ES-I3 (cell line): ENCODE results near the gene DNM2.

Experiments
- H3K36me3 ChIP-seq: 2 replicates; pipeline ENCODE4 v1.6.1; 2013; ENCODE audit warnings: mild to moderate bottlenecking, low read length, control low read depth, moderate library complexity; ENCODE audit not compliant: insufficient read depth
- H3K4me1 ChIP-seq: 2 replicates; pipeline ENCODE4 v1.6.1; 2013; ENCODE audit warnings: mild to moderate bottlenecking, control low read depth, low read length; ENCODE audit not compliant: insufficient read depth
- H3K9ac ChIP-seq: 2 replicates; pipeline ENCODE4 v1.6.1; 2013; ENCODE audit warnings: low read depth, mild to moderate bottlenecking, low read length, moderate library complexity
- H3K9me3 ChIP-seq: 2 replicates; pipeline ENCODE4 v1.6.1; 2013; ENCODE audit warnings: mild to moderate bottlenecking, low read length, moderate library complexity; ENCODE audit not compliant: control insufficient read depth, insufficient read depth

The DNM2 gene

GRCh38 chr19:10808937-10809649, 91.2 kb downstream of the DNM2 start:
- Histone ChIP-seq H3K9me3 (no peaks in the 10 kb centered on the region), H3K36me3 (peaks cover 9% of the 10 kb centered on the region), H3K9ac (no peak overlapping the region), H3K4me1 (no peaks in the 10 kb centered on the region)

GRCh38 chr19:10809651-10810285, 91.9 kb downstream of the DNM2 start:
- peaks cover 12% of the 10 kb centered on the region for H3K36me3 ChIP-seq
- no peak overlapping the region for H3K9ac ChIP-seq

GRCh38 chr19:10811391-10812111, 93.7 kb downstream of the DNM2 start:
- H3K9ac ChIP-seq, result no peak overlapping the region
- peaks cover 7% of the 10 kb centered on the region for H3K36me3 ChIP-seq
- H3K4me1 ChIP-seq, result no peaks in the 10 kb centered on the region
- no peaks in the 10 kb centered on the region for H3K9me3 ChIP-seq

More at GRCh38 chr19:10809651-10810285, 91.9 kb downstream of the DNM2 start:
- H3K9me3 ChIP-seq, result no peaks in the 10 kb centered on the region
- H3K4me1 ChIP-seq, result no peaks in the 10 kb centered on the region

- Histone ChIP-seq H3K9ac (no peak overlapping the region), H3K4me1 (no peaks in the 10 kb centered on the region), H3K9me3 (no peaks in the 10 kb centered on the region), H3K36me3 (peaks cover 7% of the 10 kb centered on the region)
Measured at GRCh38 chr19:10812196-10812595, 94.3 kb downstream of the DNM2 start.

- H3K4me1 ChIP-seq, result no peaks in the 10 kb centered on the region
- no peak overlapping the region for H3K9ac ChIP-seq
- H3K36me3 ChIP-seq, result peaks cover 7% of the 10 kb centered on the region
- no peaks in the 10 kb centered on the region for H3K9me3 ChIP-seq
Measured at GRCh38 chr19:10812902-10813404, 95.1 kb downstream of the DNM2 start.

- peaks cover 4% of the 10 kb centered on the region; the same call in 1 of the 2 replicates for H3K36me3 ChIP-seq
- H3K4me1 ChIP-seq, result no peaks in the 10 kb centered on the region
Measured at GRCh38 chr19:10815007-10815536, 97.2 kb downstream of the DNM2 start.

GRCh38 chr19:10815969-10816644, 98.2 kb downstream of the DNM2 start:
- Histone ChIP-seq H3K9me3 (no peaks in the 10 kb centered on the region), H3K9ac (no peak overlapping the region), H3K36me3 (peaks cover 4% of the 10 kb centered on the region; the same call in 1 of the 2 replicates), H3K4me1 (no peaks in the 10 kb centered on the region)

More at GRCh38 chr19:10815007-10815536, 97.2 kb downstream of the DNM2 start:
- Histone ChIP-seq H3K9ac (no peak overlapping the region), H3K9me3 (no peaks in the 10 kb centered on the region)

- Histone ChIP-seq H3K36me3 (peaks cover 4% of the 10 kb centered on the region; the same call in 1 of the 2 replicates), H3K4me1 (no peaks in the 10 kb centered on the region), H3K9me3 (no peaks in the 10 kb centered on the region), H3K9ac (no peak overlapping the region)
Measured at GRCh38 chr19:10816691-10817090, 98.8 kb downstream of the DNM2 start.

- Histone ChIP-seq H3K36me3 (peaks cover 4% of the 10 kb centered on the region; the same call in 1 of the 2 replicates), H3K9me3 (no peaks in the 10 kb centered on the region), H3K4me1 (no peaks in the 10 kb centered on the region), H3K9ac (no peak overlapping the region)
Measured at GRCh38 chr19:10817291-10818038, 99.6 kb downstream of the DNM2 start.

- Histone ChIP-seq H3K4me1 (no peaks in the 10 kb centered on the region), H3K36me3 (peaks cover 4% of the 10 kb centered on the region), H3K9me3 (no peaks in the 10 kb centered on the region)
Measured at GRCh38 chr19:10818301-10819123, 100.6 kb downstream of the DNM2 start.

GRCh38 chr19:10819124-10820060, 101.5 kb downstream of the DNM2 start:
- no peaks in the 10 kb centered on the region for H3K4me1 ChIP-seq
- H3K9me3 ChIP-seq, result no peaks in the 10 kb centered on the region
- peaks cover 7% of the 10 kb centered on the region for H3K36me3 ChIP-seq
- H3K9ac ChIP-seq, result no peak overlapping the region

More at GRCh38 chr19:10818301-10819123, 100.6 kb downstream of the DNM2 start:
- no peak overlapping the region for H3K9ac ChIP-seq

GRCh38 chr19:10820173-10820572, 102.3 kb downstream of the DNM2 start:
- Histone ChIP-seq H3K4me1 (no peaks in the 10 kb centered on the region), H3K9ac (no peak overlapping the region), H3K36me3 (peaks cover 4% of the 10 kb centered on the region), H3K9me3 (no peaks in the 10 kb centered on the region)
